B cell (primary cell): ENCODE data around the gene BUB1. TPM values are rescaled to one million over a fixed set of nuclear protein-coding genes. Genes with fewer than 3 reads are reported as not detected.

ENCODE experiments used
- ATAC-seq: fragments of 200-7000 bp; cut with Tn5 transposase; one replicate; pipeline ENCODE4 v1.10.0; 2021; ENCODE audit warnings: low read depth, mild to moderate bottlenecking, moderate number of reproducible peaks, moderate library complexity
- CTCF ChIA-PET: fragments of 350-600 bp; sonication (Branson Sonifier 250); formaldehyde crosslinking; loops from one replicate; lab custom pipeline; 2021; ENCODE audit warnings: antibody characterized with exemption, inconsistent platforms; lab: Charles Lee
- POLR2A ChIA-PET: fragments of 350-600 bp; sonication (Branson Sonifier 250); formaldehyde crosslinking; loops from one replicate; lab custom pipeline; 2021; ENCODE audit warnings: antibody characterized with exemption; lab: Charles Lee
- DNase-seq: peaks from one replicate; pipeline ENCODE4 v3.0.0; 2013
- H2AFZ ChIP-seq: 2 replicates; pipeline ENCODE4 v1.6.1; 2012; ENCODE audit warnings: mild to moderate bottlenecking, low read depth, low read length; ENCODE audit not compliant: insufficient read depth, poor library complexity, severe bottlenecking
- H3K27ac ChIP-seq, 2 donors: 1 replicate in 1 of 2; 2 replicates in 1 of 2; pipeline ENCODE4 v1.5.1; 2012 to 2013; ENCODE audit warnings: low read length in 2 of 2, mild to moderate bottlenecking in 2 of 2, moderate library complexity in 1 of 2
- H3K27me3 ChIP-seq, 4 experiments: fragments of 200-600 bp in 1 of 4; sonication (generic) in 1 of 4; replicated peaks in 1 of 4; 1 replicate in 2 of 4; 2 replicates in 2 of 4; pipeline versions ENCODE4 v1.6.1 to v1.7.0; 2013 to 2016; ENCODE audit warnings: low read length in 3 of 4, mild to moderate bottlenecking in 2 of 4, mixed read lengths in 1 of 4, moderate library complexity in 1 of 4; ENCODE audit not compliant: insufficient read depth in 4 of 4, control insufficient read depth in 3 of 4; ENCODE audit errors: control extremely low read depth in 1 of 4
- H3K36me3 ChIP-seq, 2 experiments: replicated peaks in 1 of 2; 1 replicate in 1 of 2; 2 replicates in 1 of 2; pipeline versions ENCODE4 v1.6.1 to v1.7.1; 2013; ENCODE audit warnings: low read length in 1 of 2; ENCODE audit not compliant: insufficient read depth in 2 of 2, control insufficient read depth in 1 of 2; ENCODE audit errors: control extremely low read depth in 1 of 2, extremely low read depth in 1 of 2
- H3K4me1 ChIP-seq, 2 donors: fragments of 200-600 bp in 1 of 2; sonication (generic) in 1 of 2; 1 replicate in 1 of 2; 2 replicates in 1 of 2; pipeline versions ENCODE4 v1.5.1 to v1.6.1; 2013 to 2017; ENCODE audit warnings: low read length in 2 of 2; ENCODE audit not compliant: control insufficient read depth in 2 of 2, insufficient read depth in 2 of 2
- H3K4me2 ChIP-seq: replicated peaks from 2 replicates; pipeline ENCODE3; 2012; ENCODE audit warnings: mild to moderate bottlenecking, low read depth, low read length; ENCODE audit not compliant: poor library complexity, severe bottlenecking
- H3K4me3 ChIP-seq, 5 experiments: fragments of 200-600 bp in 1 of 5; sonication (generic) in 1 of 5; 1 replicate in 3 of 5; 2 replicates in 2 of 5; pipeline versions ENCODE4 v1.5.1 to v1.7.0; 2011 to 2016; ENCODE audit warnings: low read length in 4 of 5, mild to moderate bottlenecking in 4 of 5, low read depth in 2 of 5, control low read depth in 1 of 5, moderate library complexity in 1 of 5; ENCODE audit not compliant: insufficient read depth in 1 of 5; ENCODE audit errors: control extremely low read depth in 1 of 5, extremely low read depth in 1 of 5
- H3K79me2 ChIP-seq: fragments of 200-600 bp; sonication (generic); one replicate; pipeline ENCODE4 v1.6.0; 2016; ENCODE audit warnings: low read length; ENCODE audit not compliant: control insufficient read depth, insufficient read depth
- H3K9ac ChIP-seq: fragments of 200-600 bp; sonication (generic); 2 replicates; pipeline ENCODE4 v1.6.1; 2017; ENCODE audit warnings: mild to moderate bottlenecking, low read length, moderate library complexity
- H3K9me3 ChIP-seq, 3 donors: one replicate each; pipeline versions ENCODE4 v1.6.1 to v1.7.1; 2013; ENCODE audit warnings: low read length in 2 of 3; ENCODE audit not compliant: control insufficient read depth in 2 of 3, insufficient read depth in 1 of 3; ENCODE audit errors: control extremely low read depth in 1 of 3
- H4K20me1 ChIP-seq: 2 replicates; pipeline ENCODE4 v1.6.0; 2012; ENCODE audit warnings: mild to moderate bottlenecking, low read length; ENCODE audit not compliant: insufficient read depth, control insufficient read depth, poor library complexity, severe bottlenecking
- H3K27ac Mint-ChIP-seq: one replicate; pipeline ENCODE4 v1.8.0; 2021; ENCODE audit warnings: mixed read lengths
- H3K27me3 Mint-ChIP-seq: one replicate; pipeline ENCODE4 v1.8.0; 2021; ENCODE audit warnings: mixed read lengths
- H3K4me1 Mint-ChIP-seq: one replicate; pipeline ENCODE4 v1.8.0; 2021; ENCODE audit warnings: mixed read lengths
- H3K4me3 Mint-ChIP-seq: one replicate; pipeline ENCODE4 v1.8.0; 2021; ENCODE audit warnings: mixed read lengths
- H3K9me3 Mint-ChIP-seq: one replicate; pipeline ENCODE4 v1.8.0; 2022; ENCODE audit warnings: mixed read lengths; ENCODE audit not compliant: insufficient read depth
- CTCF ChIP-seq: fragments of 200-600 bp; IDR thresholded peaks from one replicate; pipeline ENCODE4 v1.8.0; 2022; ENCODE audit warnings: antibody characterized with exemption, mild to moderate bottlenecking
- EZH2 ChIP-seq: IDR thresholded peaks from 2 replicates; pipeline ENCODE4 v1.6.1; 2012; ENCODE audit warnings: borderline replicate concordance, low read depth, mild to moderate bottlenecking, moderate library complexity, low read length; ENCODE audit not compliant: insufficient read depth, poor library complexity, severe bottlenecking
- whole genome bisulfite sequencing: methylation state at CpG from one replicate; pipeline ENCODE4 v1.1.5; 2013; ENCODE audit warnings: missing lambda C conversion rate; ENCODE audit not compliant: insufficient coverage; 5-methylcytosine and 5-hydroxymethylcytosine counted together
- intact Hi-C: fragments of 100-400 bp; cut with micrococcal nuclease; formaldehyde crosslinking; loops from one replicate; pipeline ENCODE4 v1.10.0; 2022
- polyA plus RNA-seq: library from polyadenylated mRNA; depleted of rRNA; stranded (reverse); fragments of >200 nt; gene quantifications from 2 replicates; pipeline ENCODE4 v1.2.3, GENCODE V29; 2012
- total RNA-seq, 2 donors: library from RNA; stranded (reverse); fragments of 120-200 nt in 1 of 2; gene quantifications; 1 replicate in 1 of 2; 2 replicates in 1 of 2; pipeline versions ENCODE4 v1.2.3 to v1.2.4, GENCODE V29; 2013 to 2022

The BUB1 gene
- total and polyA plus RNA-seq, 2 donors (not counting 1 experiment from before 2014, with no cell fraction given) = 0.85 to 2.0 TPM

GRCh38 chr2:110650346-110650745 lies 27.5 kb downstream of the BUB1 start:
- H3K79me2 ChIP-seq = no peaks in the 10 kb centered on the region
- no peak overlapping the region for H3K9ac ChIP-seq
- no peak for DNase-seq
- no peak overlapping the region for H3K4me3 ChIP-seq
- no peaks in the 10 kb centered on the region for H4K20me1 ChIP-seq
- TF ChIP-seq CTCF = no peak
- no peak for TF ChIP-seq EZH2
- peaks cover 0 to 3% of the 10 kb centered on the region in 2 experiments for H3K36me3 ChIP-seq
- Mint-ChIP-seq H3K27me3 (no peaks in the 10 kb centered on the region), H3K27ac (no peak overlapping the region), H3K9me3 (no peaks in the 10 kb centered on the region), H3K4me1 (no peaks in the 10 kb centered on the region), H3K4me3 (no peak overlapping the region)
- H2AFZ ChIP-seq = no peak overlapping the region
- no peak for ATAC-seq
- H3K9me3 ChIP-seq = no peaks in the 10 kb centered on the region
- WGBS = 94% methylated on average over 4 of the region's 4 CpGs
- no peaks in the 10 kb centered on the region for H3K27me3 ChIP-seq
- POLR2A ChIA-PET = no interaction called here
- H3K4me2 ChIP-seq = no peak overlapping the region
- CTCF ChIA-PET = no interaction called here
- H3K4me1 ChIP-seq = no peaks in the 10 kb centered on the region
- intact Hi-C loops = no loop called here
- H3K27ac ChIP-seq = no peak overlapping the region

GRCh38 chr2:110647777-110648176 lies 30.1 kb downstream of the BUB1 start:
- no peak for ATAC-seq
- POLR2A ChIA-PET = no interaction called here

More at GRCh38 chr2:110647777-110648176, 30.1 kb downstream of the BUB1 start:
- no peak for DNase-seq
- no peaks in the 10 kb centered on the region for H3K4me1 Mint-ChIP-seq
- H3K27me3 Mint-ChIP-seq = no peaks in the 10 kb centered on the region
- H3K4me2 ChIP-seq = no peak overlapping the region
- no peaks in the 10 kb centered on the region for H3K9me3 Mint-ChIP-seq
- no CpG with 5 or more reads among the region's 3 CpGs for WGBS
- H3K27me3 ChIP-seq = no peaks in the 10 kb centered on the region
- TF ChIP-seq CTCF = no peak
- TF ChIP-seq EZH2 = no peak
- H3K9ac ChIP-seq = no peak overlapping the region
- H3K4me3 ChIP-seq = no peak overlapping the region
- no peak overlapping the region for H3K4me3 Mint-ChIP-seq
- CTCF ChIA-PET = no interaction called here
- intact Hi-C loops = no loop called here
- no peaks in the 10 kb centered on the region for H3K4me1 ChIP-seq
- H3K27ac Mint-ChIP-seq = no peak overlapping the region
- no peak overlapping the region for H2AFZ ChIP-seq
- H3K79me2 ChIP-seq = no peaks in the 10 kb centered on the region
- peaks cover 0 to 3% of the 10 kb centered on the region in 2 experiments for H3K36me3 ChIP-seq
- no peak overlapping the region for H3K27ac ChIP-seq
- no peaks in the 10 kb centered on the region for H3K9me3 ChIP-seq
- no peaks in the 10 kb centered on the region for H4K20me1 ChIP-seq
